Lower lobe of right lung (tissue), 2 donors: ENCODE measurements around the gene BMPR1B. TPM values are rescaled to one million over a fixed set of nuclear protein-coding genes. Genes with fewer than 3 reads are reported as not detected.

ENCODE experiments used
- ATAC-seq, 2 donors: fragments of 200-7000 bp; cut with Tn5 transposase; one replicate each; pipeline ENCODE4 v1.9.1; 2020 to 2022; ENCODE audit warnings: mild to moderate bottlenecking in 2 of 2, moderate library complexity in 2 of 2
- DNase-seq: peaks from one replicate; pipeline ENCODE4 v3.0.0-alpha.2; 2020
- H3K27ac ChIP-seq: fragments of 200-600 bp; one replicate; pipeline ENCODE4 v1.8.0; 2022
- H3K27me3 ChIP-seq: fragments of 200-600 bp; one replicate; pipeline ENCODE4 v1.8.0; 2022; ENCODE audit warnings: low read depth
- H3K36me3 ChIP-seq: fragments of 200-600 bp; one replicate; pipeline ENCODE4 v1.8.0; 2022; ENCODE audit warnings: mild to moderate bottlenecking
- H3K4me1 ChIP-seq: fragments of 200-600 bp; one replicate; pipeline ENCODE4 v1.8.0; 2022
- H3K4me3 ChIP-seq: fragments of 200-600 bp; one replicate; pipeline ENCODE4 v1.8.0; 2022; ENCODE audit warnings: mild to moderate bottlenecking
- H3K9me3 ChIP-seq: fragments of 200-600 bp; one replicate; pipeline ENCODE4 v1.8.0; 2022
- intact Hi-C: fragments of 100-400 bp; cut with DNase I; formaldehyde crosslinking; loops from one replicate; pipeline ENCODE4 v1.11.0; 2022
- total RNA-seq: library from RNA; stranded (reverse); fragmentation: NEBNext Ultra II Directional; extraction: Animal tissue kit (Norgen Biotek cat#: 25700); gene quantifications from one replicate; pipeline ENCODE4 v1.2.1, GENCODE V29; 2021
- TF ChIP-seq, protein P1 (sequence below): fragments of 200-600 bp; IDR thresholded peaks from one replicate; pipeline ENCODE4 v1.8.0; 2022; ENCODE audit warnings: antibody characterized with exemption, mild to moderate bottlenecking
- donor health status: DM: no; HTN: yes; CAD: no; lungs with severe emphysema.

The BMPR1B gene
- total RNA-seq, 1 donor from 2014 or later, result 6.0 TPM

DNA sequence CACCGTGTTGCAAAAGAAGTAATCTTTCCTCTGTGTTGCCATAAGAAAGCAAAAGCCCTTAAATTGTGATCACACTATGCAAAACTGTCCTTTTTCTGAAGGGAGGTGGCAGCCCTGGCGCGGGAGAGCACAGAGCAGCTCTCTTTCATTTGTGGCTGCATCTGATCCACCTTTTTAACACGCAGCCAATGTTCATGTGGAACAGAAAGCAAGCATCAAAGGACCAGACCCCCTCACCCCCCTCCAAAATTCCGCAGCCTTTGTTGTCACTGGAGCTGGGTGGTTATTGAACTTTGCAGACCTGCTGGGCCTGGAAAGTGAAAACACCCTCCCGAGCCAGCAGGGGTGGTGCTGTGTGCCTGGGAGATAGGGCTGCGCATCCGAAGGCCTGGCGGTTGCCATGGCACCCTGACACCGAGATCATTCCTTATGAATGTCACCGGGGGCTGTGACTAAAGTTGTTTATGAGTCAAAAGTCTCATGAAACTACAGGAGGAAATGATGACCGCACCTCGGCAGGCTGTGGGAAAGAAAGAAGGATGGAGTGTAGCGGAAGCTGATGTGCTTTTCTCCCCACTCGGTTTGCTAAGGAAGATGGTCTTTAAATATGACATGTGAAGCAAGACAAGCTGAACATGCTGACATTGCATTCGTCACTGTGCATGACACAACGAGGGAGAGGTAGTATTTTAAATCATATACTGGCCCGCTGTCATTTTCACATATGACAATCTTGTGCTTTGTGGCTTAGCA is 423.7 kb downstream of the BMPR1B start:
- H3K9me3 ChIP-seq, result no peaks in the 10 kb centered on the region
- no peaks in the 10 kb centered on the region for H3K27me3 ChIP-seq
- intact Hi-C loops, result no loop called here
- H3K4me1 ChIP-seq, result no peaks in the 10 kb centered on the region
- DNase-seq (no peak), ATAC-seq (no peak)
- H3K36me3 ChIP-seq, result no peaks in the 10 kb centered on the region
- H3K27ac ChIP-seq, result no peak overlapping the region
- H3K4me3 ChIP-seq, result no peak overlapping the region
- TF ChIP-seq, protein P1, sequence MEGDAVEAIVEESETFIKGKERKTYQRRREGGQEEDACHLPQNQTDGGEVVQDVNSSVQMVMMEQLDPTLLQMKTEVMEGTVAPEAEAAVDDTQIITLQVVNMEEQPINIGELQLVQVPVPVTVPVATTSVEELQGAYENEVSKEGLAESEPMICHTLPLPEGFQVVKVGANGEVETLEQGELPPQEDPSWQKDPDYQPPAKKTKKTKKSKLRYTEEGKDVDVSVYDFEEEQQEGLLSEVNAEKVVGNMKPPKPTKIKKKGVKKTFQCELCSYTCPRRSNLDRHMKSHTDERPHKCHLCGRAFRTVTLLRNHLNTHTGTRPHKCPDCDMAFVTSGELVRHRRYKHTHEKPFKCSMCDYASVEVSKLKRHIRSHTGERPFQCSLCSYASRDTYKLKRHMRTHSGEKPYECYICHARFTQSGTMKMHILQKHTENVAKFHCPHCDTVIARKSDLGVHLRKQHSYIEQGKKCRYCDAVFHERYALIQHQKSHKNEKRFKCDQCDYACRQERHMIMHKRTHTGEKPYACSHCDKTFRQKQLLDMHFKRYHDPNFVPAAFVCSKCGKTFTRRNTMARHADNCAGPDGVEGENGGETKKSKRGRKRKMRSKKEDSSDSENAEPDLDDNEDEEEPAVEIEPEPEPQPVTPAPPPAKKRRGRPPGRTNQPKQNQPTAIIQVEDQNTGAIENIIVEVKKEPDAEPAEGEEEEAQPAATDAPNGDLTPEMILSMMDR, result no peak

DNA sequence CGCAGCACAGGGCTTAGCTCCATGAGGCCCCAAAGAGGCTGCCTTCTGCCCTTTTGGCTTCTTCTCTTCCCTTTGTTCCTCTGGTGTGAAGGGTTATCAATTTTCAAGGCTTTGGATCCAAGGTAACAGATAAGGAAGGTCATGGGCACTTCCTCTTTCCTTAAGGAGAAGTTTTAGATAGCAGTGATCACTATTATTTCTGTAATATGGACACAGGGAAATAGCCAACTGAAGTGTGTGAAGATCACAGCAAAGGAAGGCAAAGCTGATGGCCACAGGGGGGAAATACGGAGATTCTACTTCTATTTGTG is 424.2 kb downstream of the BMPR1B start:
- Histone ChIP-seq H3K9me3 (no peaks in the 10 kb centered on the region), H3K27ac (no peak overlapping the region), H3K27me3 (no peaks in the 10 kb centered on the region), H3K36me3 (no peaks in the 10 kb centered on the region), H3K4me1 (no peaks in the 10 kb centered on the region), H3K4me3 (no peak overlapping the region)
- intact Hi-C loops, result no loop called here
- ATAC-seq (no peak), DNase-seq (no peak)
- TF ChIP-seq, protein P1, result no peak

DNA sequence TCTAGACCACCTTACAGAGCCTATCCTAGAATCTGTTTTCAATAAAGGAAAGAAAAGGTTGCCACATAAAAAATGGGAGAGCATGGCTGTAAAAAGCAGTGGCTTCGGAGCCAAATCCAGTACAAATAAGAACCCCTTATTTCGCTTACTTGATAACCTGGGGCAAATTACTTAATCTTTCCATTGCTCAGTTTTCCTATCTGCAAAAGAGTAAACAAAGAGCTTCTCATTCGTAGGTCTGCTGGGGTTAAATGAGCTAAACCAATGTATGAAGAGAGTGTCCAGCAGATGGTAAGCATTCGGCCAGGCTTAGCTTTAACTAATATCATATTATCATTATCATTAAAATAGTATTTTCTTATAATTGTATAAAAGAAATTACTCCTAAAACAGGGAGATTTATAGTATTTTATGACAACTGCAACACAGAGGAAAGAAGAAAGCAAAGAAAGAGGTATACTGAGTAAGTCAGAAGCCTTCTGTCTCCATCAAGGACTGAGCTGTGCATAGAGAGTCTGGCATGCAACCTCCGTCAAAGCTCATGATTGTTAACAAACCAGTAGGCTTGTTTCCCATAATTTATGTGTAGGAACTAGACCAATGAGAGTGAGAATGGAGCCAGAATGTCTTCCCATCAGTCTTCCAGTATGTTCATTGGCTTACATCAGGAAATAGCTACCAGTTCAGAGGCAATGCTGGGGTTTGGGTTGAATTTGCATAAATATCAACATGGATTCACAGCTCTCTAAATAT is 426.1 kb downstream of the BMPR1B start:
- Histone ChIP-seq H3K27me3 (no peaks in the 10 kb centered on the region), H3K4me3 (no peak overlapping the region), H3K9me3 (no peaks in the 10 kb centered on the region), H3K4me1 (no peaks in the 10 kb centered on the region), H3K36me3 (no peaks in the 10 kb centered on the region), H3K27ac (no peak overlapping the region)
- ATAC-seq, result no peak
- no peak for DNase-seq
- intact Hi-C loops, result no loop called here
- TF ChIP-seq, protein P1, result no peak

DNA sequence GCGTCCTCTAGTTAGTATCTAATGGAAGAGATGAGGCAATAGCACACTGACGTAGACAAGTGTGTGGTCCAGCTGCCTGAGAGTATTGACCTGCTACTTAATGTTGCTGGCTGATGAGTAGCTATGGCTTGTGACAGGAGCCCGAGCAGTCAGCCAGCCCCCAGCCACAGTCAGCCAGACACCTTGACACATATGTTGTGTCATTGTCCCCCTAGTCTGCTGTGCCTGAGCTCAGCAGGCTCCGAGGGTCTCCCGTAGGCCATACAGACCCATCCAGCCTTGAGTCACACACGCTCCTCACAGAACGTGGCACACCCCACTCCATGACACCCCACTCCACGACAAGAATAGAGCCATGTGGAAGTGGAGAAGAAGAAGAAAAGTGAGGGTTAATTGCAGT is 428.9 kb downstream of the BMPR1B start:
- ATAC-seq, result peak in 1 of 2 donors; percentile 32
- no peaks in the 10 kb centered on the region for H3K9me3 ChIP-seq
- H3K4me1 ChIP-seq, result no peaks in the 10 kb centered on the region
- H3K36me3 ChIP-seq, result no peaks in the 10 kb centered on the region
- intact Hi-C loops, result no loop called here
- DNase-seq, result no peak
- no peak overlapping the region for H3K27ac ChIP-seq
- no peak overlapping the region for H3K4me3 ChIP-seq
- TF ChIP-seq, protein P1, result no peak
- no peaks in the 10 kb centered on the region for H3K27me3 ChIP-seq

DNA sequence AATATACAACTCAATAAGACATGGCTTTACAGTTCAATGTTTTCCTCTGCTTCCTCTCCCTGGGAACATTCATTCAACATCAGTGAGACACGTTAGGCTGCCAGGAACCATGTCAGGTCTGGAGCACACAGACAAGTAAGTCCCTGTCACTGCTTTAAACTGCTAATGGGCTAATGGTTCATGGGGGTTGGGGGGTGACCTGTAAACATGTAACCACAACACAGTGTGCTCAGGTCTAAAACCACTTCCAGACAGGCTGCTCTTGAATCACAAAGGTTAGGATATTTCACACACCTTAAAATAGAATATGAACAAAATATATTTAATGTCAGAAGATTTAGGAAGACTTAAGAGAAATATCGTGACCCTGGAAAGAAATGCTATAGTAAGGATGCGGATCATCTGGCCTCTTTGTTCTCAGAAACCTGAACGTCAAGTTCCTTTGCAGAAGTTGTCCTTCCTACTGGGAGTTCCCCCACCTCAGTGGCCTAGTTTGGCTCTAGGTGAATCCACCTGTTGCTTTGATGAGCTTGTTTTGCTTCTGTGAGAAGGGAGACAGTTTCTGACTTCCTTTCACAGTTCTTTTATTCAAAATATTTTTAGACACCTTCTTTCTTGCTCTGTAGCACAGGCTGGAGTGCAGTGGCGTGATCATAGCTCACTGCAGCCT is 431.1 kb downstream of the BMPR1B start:
- ATAC-seq (no peak), DNase-seq (no peak)
- TF ChIP-seq, protein P1, result no peak
- Histone ChIP-seq H3K4me1 (no peaks in the 10 kb centered on the region), H3K27me3 (no peaks in the 10 kb centered on the region), H3K4me3 (no peak overlapping the region), H3K9me3 (no peaks in the 10 kb centered on the region), H3K27ac (no peak overlapping the region), H3K36me3 (no peaks in the 10 kb centered on the region)
- intact Hi-C loops, result no loop called here
